SU-DHL-6 (cell line): ENCODE data around the gene OTUD7B.

Experiments
- H2AFZ ChIP-seq: fragments of 200-600 bp; sonication (generic); 2 replicates; pipeline ENCODE4 v1.6.1; 2014; ENCODE audit warnings: low read depth, mild to moderate bottlenecking, moderate library complexity, mixed read lengths, antibody characterized with exemption, low read length; ENCODE audit not compliant: severe bottlenecking
- H3F3A ChIP-seq: fragments of 200-600 bp; shearing (Covaris generic); 2 replicates; pipeline ENCODE4 v1.6.0; 2016; ENCODE audit warnings: antibody characterized with exemption, mild to moderate bottlenecking; ENCODE audit not compliant: insufficient read depth
- H3K27ac ChIP-seq: fragments of 200-600 bp; sonication (generic); 2 replicates; pipeline ENCODE4 v1.5.1; 2016; ENCODE audit warnings: low read depth, mild to moderate bottlenecking, low read length, moderate library complexity, mixed read lengths
- H3K27me3 ChIP-seq: fragments of 200-600 bp; sonication (generic), shearing (Covaris generic); 2 replicates; pipeline ENCODE4 v1.6.0; 2014; ENCODE audit warnings: mild to moderate bottlenecking, low read length
- H3K36me3 ChIP-seq: fragments of 200-600 bp; sonication (generic); 2 replicates; pipeline ENCODE4 v1.6.1; 2014; ENCODE audit warnings: mild to moderate bottlenecking, low read length, mixed read lengths
- H3K4me2 ChIP-seq: fragments of 300-600, 200-600 bp; shearing (Covaris generic), sonication (generic); 2 replicates; pipeline ENCODE4 v1.6.0; 2014; ENCODE audit warnings: low read length, low read depth, mild to moderate bottlenecking; ENCODE audit not compliant: poor library complexity, severe bottlenecking
- H3K4me3 ChIP-seq: fragments of 200-600 bp; sonication (generic); 2 replicates; pipeline ENCODE4 v1.5.1; 2014; ENCODE audit warnings: antibody characterized with exemption, low read length, mild to moderate bottlenecking, mixed read lengths; ENCODE audit not compliant: insufficient read depth, poor library complexity, severe bottlenecking
- H3K79me2 ChIP-seq: fragments of 200-600 bp; sonication (generic); 2 replicates; pipeline ENCODE4 v1.6.1; 2014; ENCODE audit warnings: mild to moderate bottlenecking, low read length, moderate library complexity; ENCODE audit not compliant: insufficient read depth
- H3K9ac ChIP-seq: fragments of 200-600 bp; sonication (generic); 2 replicates; pipeline ENCODE4 v1.7.0; 2014; ENCODE audit warnings: mild to moderate bottlenecking, low read length
- H3K9me2 ChIP-seq: fragments of 200-600 bp; sonication (generic); replicated peaks from 2 replicates; pipeline ENCODE4 v1.6.1; 2014; ENCODE audit warnings: low read length; ENCODE audit not compliant: insufficient read depth
- H3K9me3 ChIP-seq: fragments of 200-600 bp; sonication (generic); 2 replicates; pipeline ENCODE4 v1.6.1; 2014; ENCODE audit warnings: low read length, mixed read lengths; ENCODE audit not compliant: insufficient read depth
- H4K20me1 ChIP-seq: fragments of 200-600 bp; sonication (generic); 2 replicates; pipeline ENCODE4 v1.6.1; 2014; ENCODE audit warnings: low read depth, mild to moderate bottlenecking, antibody characterized with exemption, low read length, moderate library complexity, mixed read lengths
- CTCF ChIP-seq: fragments of 200-600 bp; sonication (generic); IDR thresholded peaks from one replicate; pipeline ENCODE4 v1.5.1; 2017; ENCODE audit warnings: antibody characterized with exemption, mild to moderate bottlenecking, low read length, moderate library complexity; ENCODE audit not compliant: insufficient read depth, poor library complexity, severe bottlenecking
- EZH2phosphoT487 ChIP-seq: fragments of 200-600 bp; sonication (generic), shearing (Covaris generic); conservative IDR thresholded peaks from 2 replicates; pipeline ENCODE4 v1.6.1; 2018; ENCODE audit warnings: mild to moderate bottlenecking, antibody characterized with exemption, low read length, moderate library complexity, mixed read lengths

Gene OTUD7B

DNA sequence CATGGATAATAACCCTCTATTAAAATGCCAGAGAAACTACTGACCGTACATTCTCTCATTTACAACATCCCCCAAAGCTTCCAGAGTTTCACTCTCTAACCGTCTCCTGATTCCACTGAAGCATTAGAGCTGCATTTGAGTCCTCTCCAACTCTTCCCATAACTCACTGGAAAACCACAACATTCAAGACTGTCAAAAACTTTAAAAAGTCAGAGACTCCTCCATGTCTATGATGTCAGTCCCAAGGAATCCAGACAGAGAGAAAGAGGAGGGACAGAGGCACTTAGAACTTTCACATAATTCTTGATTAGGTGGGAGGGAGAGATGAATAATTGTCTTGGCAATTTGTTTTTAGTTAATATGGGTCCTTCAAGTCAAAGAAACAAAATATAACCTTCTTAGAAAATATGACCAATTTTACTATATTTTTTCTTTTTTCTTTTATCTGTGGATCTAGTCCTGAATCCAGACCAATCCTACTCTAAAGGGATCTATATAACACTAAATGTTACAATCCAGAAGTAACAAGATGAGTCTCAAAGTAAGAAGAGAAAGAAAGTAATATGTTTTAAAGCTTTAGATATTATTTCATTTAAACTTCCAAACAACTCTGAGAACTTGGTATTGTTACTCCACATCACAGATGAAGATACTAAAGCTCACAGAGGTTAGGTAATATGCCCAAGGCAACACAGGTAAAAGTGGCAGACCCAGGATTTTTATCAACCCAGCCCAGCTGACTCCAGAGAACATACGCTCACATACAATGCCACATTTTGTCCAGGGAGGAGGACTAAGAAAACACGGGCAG, 23.8 kb downstream of the OTUD7B start:
- no peaks in the 10 kb centered on the region for H3K36me3 ChIP-seq
- no peak overlapping the region for H3K4me3 ChIP-seq
- TF ChIP-seq EZH2phosphoT487 = no peak
- TF ChIP-seq CTCF = no peak
- no peak overlapping the region for H3K9ac ChIP-seq
- H3K79me2 ChIP-seq = no peaks in the 10 kb centered on the region
- H3K9me3 ChIP-seq = no peaks in the 10 kb centered on the region
- H3F3A ChIP-seq = no peaks in the 10 kb centered on the region
- no peak overlapping the region for H3K4me2 ChIP-seq
- peaks cover 4% of the 10 kb centered on the region; the same call in 1 of the 2 replicates for H4K20me1 ChIP-seq
- no peak overlapping the region for H3K27ac ChIP-seq
- no peak overlapping the region for H2AFZ ChIP-seq
- H3K27me3 ChIP-seq = no peaks in the 10 kb centered on the region
- no peaks in the 10 kb centered on the region for H3K9me2 ChIP-seq

DNA sequence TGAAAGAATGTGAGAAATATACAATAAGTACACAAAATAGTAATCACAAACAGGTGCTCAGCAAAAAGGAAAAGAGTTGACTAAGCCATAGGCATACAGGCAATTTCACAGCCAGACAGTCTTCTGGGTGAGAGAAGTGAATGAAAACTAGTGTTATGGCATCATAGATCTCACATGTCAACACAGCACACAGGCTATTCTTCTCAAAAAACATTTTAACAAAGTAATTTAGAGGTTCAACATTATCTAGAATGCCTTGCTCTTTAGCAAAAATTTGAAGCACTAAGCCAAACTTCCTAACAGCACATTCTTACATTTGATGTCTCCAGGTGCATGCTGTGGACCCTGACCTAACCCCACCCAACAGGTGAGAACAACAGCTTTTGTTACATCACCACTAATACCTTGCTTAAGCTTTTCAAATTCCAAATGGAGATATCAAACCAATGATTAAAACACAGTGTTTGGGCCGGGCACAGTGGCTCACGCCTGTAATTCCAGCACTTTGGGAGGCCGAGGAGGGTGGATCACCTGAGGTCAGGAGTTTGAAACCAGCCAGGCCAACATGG, 30.5 kb downstream of the OTUD7B start:
- no peaks in the 10 kb centered on the region for H3K9me3 ChIP-seq
- TF ChIP-seq CTCF (no peak), EZH2phosphoT487 (no peak)

GRCh38 chr1:149979245-149979971, 31.1 kb downstream of the OTUD7B start:
- H3K79me2 ChIP-seq = no peaks in the 10 kb centered on the region
- H3K4me2 ChIP-seq = no peak overlapping the region

More for the DNA sequence above, 30.5 kb downstream of the OTUD7B start:
- Histone ChIP-seq H4K20me1 (no peaks in the 10 kb centered on the region), H3K27me3 (no peaks in the 10 kb centered on the region), H3K27ac (no peak overlapping the region), H3K36me3 (no peaks in the 10 kb centered on the region), H2AFZ (no peak overlapping the region), H3K4me3 (no peak overlapping the region), H3K4me2 (no peak overlapping the region), H3K9ac (no peak overlapping the region), H3K79me2 (no peaks in the 10 kb centered on the region), H3K9me2 (no peaks in the 10 kb centered on the region), H3F3A (no peaks in the 10 kb centered on the region)

More at GRCh38 chr1:149979245-149979971, 31.1 kb downstream of the OTUD7B start:
- Histone ChIP-seq H3K27ac (no peak overlapping the region), H3K9ac (no peak overlapping the region), H4K20me1 (no peaks in the 10 kb centered on the region), H3F3A (no peaks in the 10 kb centered on the region), H3K9me2 (no peaks in the 10 kb centered on the region), H3K36me3 (no peaks in the 10 kb centered on the region), H3K9me3 (no peaks in the 10 kb centered on the region), H3K4me3 (no peak overlapping the region), H2AFZ (no peak overlapping the region), H3K27me3 (no peaks in the 10 kb centered on the region)
- TF ChIP-seq EZH2phosphoT487 (no peak), CTCF (no peak)
